Stimulated activated CD4-positive, alpha-beta T cell treated with anti-CD3 and anti-CD28 coated beads, Interleukin-1b, Interleukin-23, amount 100 ng/mL, for 48 hours (primary cell): ENCODE measurements around the gene RSU1.

ENCODE experiments used
- DNase-seq: peaks from one replicate; pipeline ENCODE4 v3.0.0-alpha.2; 2020

RSU1 gene

GRCh38 chr10:16820421-16820820 lies 3.2 kb upstream of the RSU1 start:
- DNase-seq, result no peak

- DNase-seq, result no peak
Measured at GRCh38 chr10:16820018-16820417, 2.8 kb upstream of the RSU1 start.

- DNase-seq, result no peak
Measured at GRCh38 chr10:16819436-16819835, 2.2 kb upstream of the RSU1 start.

GRCh38 chr10:16819026-16819425 lies 1.8 kb upstream of the RSU1 start:
- DNase-seq, result no peak

- DNase-seq, result no peak
Measured at GRCh38 chr10:16816830-16817124, 447 bp downstream of the RSU1 start.

GRCh38 chr10:16816171-16816570 lies 1.1 kb downstream of the RSU1 start:
- DNase-seq, result no peak

GRCh38 chr10:16814012-16814411 lies 3.2 kb downstream of the RSU1 start:
- no peak for DNase-seq

GRCh38 chr10:16812676-16813075 lies 4.5 kb downstream of the RSU1 start:
- DNase-seq, result no peak

- DNase-seq, result no peak
Measured at GRCh38 chr10:16811765-16812164, 5.5 kb downstream of the RSU1 start.

GRCh38 chr10:16811292-16811691 lies 5.9 kb downstream of the RSU1 start:
- no peak for DNase-seq

- peak; percentile 49 for DNase-seq
Measured at GRCh38 chr10:16809074-16809718, 8.0 kb downstream of the RSU1 start.

GRCh38 chr10:16804123-16804522 lies 13.1 kb downstream of the RSU1 start:
- DNase-seq, result no peak

GRCh38 chr10:16803464-16803863 lies 13.8 kb downstream of the RSU1 start:
- no peak for DNase-seq

GRCh38 chr10:16799621-16800020 lies 17.6 kb downstream of the RSU1 start:
- no peak for DNase-seq

GRCh38 chr10:16798571-16798970 lies 18.7 kb downstream of the RSU1 start:
- no peak for DNase-seq

- DNase-seq, result no peak
Measured at GRCh38 chr10:16795410-16796073, 21.7 kb downstream of the RSU1 start.

GRCh38 chr10:16794005-16794404 lies 23.2 kb downstream of the RSU1 start:
- DNase-seq, result no peak

GRCh38 chr10:16792675-16793074 lies 24.5 kb downstream of the RSU1 start:
- no peak for DNase-seq

- DNase-seq, result no peak
Measured at GRCh38 chr10:16789765-16790164, 27.5 kb downstream of the RSU1 start.

GRCh38 chr10:16789261-16789660 lies 28.0 kb downstream of the RSU1 start:
- no peak for DNase-seq

- no peak for DNase-seq
Measured at GRCh38 chr10:16788778-16789177, 28.4 kb downstream of the RSU1 start.

- DNase-seq, result peak; percentile 17
Measured at GRCh38 chr10:16788125-16788524, 29.1 kb downstream of the RSU1 start.

- peak; percentile 57 for DNase-seq
Measured at GRCh38 chr10:16787361-16787791, 29.8 kb downstream of the RSU1 start.

- DNase-seq, result no peak
Measured at GRCh38 chr10:16780338-16780880, 36.8 kb downstream of the RSU1 start.
